Nucleus accumbens (tissue), 56 donors: Measurements from ENCODE around the gene GMCL1.
"Not testable (repeated sequence)": the region's sequence is repeated elsewhere in the genome, so short reads cannot be mapped to it uniquely, and the experiment has no call there.

Experiments
- DNase-seq, 56 donors: peaks; one replicate each; lab custom pipeline; 2025; lab: John Stamatoyannopoulos, UW

The GMCL1 gene

DNA sequence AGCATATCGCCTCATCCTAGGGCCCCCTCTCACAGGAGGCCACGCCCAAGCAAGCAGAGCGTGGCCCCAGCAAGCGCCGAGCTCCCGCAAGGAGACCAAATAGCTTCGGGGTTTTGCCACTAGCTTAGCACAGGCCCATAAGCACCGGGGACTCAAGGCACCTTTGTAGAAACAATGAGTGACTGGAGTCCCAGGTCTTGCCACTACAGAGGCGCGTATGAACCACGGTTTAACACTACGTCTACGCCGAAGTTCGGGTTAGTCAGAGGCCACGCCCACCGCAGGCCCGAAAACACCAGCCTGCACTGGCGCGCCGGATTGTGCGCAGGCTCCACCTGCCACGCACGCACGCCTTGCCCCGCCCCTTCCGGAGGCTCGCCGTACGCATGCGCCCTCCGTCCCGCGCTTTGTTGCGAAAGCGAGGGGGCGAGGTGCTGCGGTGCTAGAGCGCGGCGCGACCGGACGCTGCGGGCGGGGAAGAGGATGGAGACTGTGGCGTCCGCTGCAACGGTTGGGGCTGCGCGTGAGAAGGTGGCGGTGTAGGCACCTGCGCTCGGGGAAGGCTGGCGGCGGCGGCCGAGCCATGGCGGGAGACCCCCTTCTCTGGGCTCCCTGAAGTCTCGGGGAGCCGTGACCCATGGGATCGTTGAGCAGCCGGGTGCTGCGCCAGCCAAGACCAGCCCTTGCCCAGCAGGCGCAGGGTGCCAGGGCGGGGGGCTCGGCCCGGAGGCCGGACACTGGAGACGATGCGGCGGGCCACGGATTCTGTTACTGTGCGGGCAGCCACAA lies at the start of gene GMCL1:
GMCL1 (plus strand) TSS at position 405 of the 789 bp plus-strand sequence; CDS start at position 638, 233 bp downstream.
- peak; percentile 23 to 98 (median 93) for DNase-seq

DNA sequence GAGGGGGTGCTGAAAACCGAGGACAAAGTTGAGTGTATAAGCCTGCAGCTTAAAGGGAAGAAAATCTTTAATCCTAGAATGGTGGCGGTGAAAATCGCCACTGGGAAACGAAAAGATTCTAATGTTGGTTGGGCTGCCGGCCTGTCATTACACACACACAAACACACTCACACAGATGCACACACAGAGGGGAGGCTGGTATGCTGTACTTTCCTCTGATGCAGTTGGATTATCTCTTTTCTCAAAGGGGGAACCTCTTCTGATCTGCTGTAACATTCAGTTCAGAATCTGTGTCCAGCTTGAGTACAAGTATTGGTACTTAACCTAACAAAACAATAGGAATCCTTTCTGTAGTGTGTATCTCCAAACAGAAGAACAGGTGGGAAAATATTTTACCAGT lies 48.5 kb upstream of the GMCL1 start:
- DNase-seq: no peak

GRCh38 chr2:69781321-69782248 lies 47.9 kb upstream of the GMCL1 start:
- DNase-seq: no peak

DNA sequence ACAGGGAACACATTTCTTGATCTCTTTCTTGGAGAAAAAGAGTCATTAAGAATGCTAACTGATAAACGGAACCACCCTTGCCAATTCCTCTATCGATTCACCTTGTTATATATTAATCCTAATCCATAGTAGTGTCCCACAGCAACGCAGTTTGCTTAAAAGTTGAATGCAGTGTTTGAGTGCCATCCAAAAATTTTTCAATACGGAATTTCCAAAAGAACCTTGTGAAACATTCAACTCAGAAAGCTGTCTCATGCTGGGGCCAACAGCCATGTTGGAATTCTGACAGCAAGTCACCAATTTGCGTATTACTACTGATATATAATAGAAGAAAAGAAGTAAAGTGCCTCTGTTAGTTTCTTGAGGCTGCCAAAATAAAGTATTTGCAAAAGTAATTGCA lies 45.2 kb upstream of the GMCL1 start:
- no peak for DNase-seq

DNA sequence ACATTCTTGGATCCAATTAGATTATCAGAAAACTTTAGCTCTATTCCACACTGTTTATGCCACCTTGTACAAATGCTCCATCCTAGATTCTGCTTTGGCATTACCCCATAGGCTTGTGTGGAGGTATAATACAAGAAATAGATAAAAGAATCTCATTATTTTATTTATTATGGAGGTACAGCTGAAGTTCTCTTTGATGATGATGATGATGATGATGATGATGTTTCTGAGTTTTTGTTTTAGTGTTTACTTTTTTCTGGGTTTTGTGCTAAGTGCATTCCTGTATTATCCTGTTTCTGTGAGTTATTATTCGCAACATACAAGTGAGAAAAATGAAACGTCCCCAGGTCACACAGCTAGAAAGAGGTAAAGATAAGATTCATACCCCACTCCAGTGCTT lies 44.1 kb upstream of the GMCL1 start:
- no peak for DNase-seq

- DNase-seq: no peak
Measured at GRCh38 chr2:69786052-69786560, 43.4 kb upstream of the GMCL1 start.

- DNase-seq: no peak
Measured at GRCh38 chr2:69789175-69789721, 40.2 kb upstream of the GMCL1 start.

DNA sequence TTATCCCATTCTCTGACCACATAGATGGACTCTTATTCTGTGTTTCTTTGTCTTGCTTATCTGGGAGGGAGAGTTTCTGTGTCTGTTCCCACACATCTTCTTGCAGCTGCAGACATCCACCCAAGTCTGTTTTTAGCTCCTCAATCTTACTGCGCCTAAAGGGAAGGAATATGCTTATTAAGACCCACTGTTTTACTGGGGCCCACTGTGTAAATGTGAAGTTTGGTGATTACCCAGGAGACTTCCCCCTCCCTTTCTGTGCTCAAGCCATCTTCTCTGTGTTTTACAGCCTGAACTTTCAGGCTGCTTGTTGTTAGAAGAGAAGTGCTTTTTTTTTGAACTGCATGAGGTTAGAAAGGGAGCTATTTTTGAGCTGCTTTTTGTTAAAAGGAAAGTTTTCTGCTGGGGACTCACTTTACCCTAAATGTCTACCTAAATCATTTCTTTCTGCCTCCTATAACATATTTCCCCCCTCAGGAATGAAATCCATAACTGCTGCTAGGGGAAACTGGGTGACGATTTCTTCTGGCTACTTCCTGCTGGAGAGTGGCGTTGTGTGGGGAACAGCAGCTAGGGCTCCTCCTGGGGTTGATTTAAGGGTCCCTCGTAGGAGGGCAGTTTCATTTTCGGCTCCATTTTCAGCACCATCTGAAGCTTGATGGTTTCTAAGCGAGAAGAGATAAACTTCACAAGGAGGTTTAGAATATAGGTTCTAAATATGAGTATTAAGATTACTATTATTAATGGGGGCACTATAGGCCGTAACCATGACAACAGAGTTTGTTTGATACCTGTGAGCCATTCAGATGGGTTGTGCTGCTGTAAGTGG lies 39.5 kb upstream of the GMCL1 start:
- DNase-seq: peak in 2 of 56 donors; percentile 1 to 7

DNA sequence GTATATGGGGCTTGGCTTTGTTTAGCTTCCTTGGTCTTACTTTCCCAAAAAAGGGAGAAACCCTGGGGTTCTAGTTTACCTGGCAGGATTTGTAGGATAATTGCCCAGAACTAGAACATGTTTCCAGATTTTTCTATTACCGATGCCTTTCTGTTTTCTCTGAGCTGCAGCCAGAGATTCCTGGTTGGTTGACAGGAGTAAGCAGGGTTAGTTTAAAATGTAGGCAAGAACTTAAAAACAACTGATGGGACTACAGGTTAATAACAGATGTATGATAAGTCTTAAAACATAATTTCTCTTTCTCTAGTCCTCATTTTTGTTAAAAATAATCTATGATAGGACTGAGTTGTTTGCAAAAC lies 38.9 kb upstream of the GMCL1 start:
- no peak for DNase-seq

- no peak for DNase-seq
Measured at GRCh38 chr2:69791045-69791444, 38.4 kb upstream of the GMCL1 start.

DNA sequence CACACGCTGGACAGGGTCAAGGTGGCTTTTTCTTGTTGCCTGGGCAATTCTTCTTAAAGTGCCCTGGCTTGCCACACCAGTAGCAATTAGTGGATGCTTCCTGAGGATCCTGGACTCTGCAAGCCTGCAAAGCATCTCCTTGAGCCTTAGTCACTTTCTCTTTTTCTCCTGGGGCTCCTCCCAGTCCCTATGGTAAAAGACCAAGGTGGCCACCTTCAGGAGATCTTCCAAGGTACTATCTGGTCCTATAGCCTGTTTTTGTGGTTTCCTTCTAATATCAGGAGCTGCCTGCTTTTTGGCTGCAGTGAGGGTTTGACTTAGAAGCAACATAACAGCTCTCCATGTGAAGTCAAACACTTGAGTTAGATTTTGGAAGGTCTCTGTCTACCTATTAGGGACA lies 33.3 kb upstream of the GMCL1 start:
- DNase-seq: no peak

DNA sequence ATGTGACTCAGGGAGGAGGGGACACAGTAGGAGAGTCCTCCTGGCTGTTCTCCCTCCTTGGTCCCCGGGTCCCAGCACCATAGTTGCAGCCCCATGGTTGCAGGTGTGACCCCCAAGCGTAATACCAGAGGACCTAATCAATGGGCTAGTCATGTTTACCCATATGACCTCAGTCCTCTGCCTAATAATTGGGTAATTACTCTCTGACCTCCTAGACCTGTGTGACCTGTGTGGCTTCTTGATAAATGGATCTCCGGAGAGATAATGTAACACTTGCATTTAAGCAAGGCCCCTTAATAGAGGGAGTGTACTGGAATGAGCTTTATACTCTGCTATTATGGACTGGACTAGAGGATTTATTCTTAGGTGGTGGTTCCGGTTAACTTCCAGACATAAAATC lies 32.2 kb upstream of the GMCL1 start:
- no peak for DNase-seq

GRCh38 chr2:69797836-69798289 lies 31.6 kb upstream of the GMCL1 start:
- no peak for DNase-seq

DNA sequence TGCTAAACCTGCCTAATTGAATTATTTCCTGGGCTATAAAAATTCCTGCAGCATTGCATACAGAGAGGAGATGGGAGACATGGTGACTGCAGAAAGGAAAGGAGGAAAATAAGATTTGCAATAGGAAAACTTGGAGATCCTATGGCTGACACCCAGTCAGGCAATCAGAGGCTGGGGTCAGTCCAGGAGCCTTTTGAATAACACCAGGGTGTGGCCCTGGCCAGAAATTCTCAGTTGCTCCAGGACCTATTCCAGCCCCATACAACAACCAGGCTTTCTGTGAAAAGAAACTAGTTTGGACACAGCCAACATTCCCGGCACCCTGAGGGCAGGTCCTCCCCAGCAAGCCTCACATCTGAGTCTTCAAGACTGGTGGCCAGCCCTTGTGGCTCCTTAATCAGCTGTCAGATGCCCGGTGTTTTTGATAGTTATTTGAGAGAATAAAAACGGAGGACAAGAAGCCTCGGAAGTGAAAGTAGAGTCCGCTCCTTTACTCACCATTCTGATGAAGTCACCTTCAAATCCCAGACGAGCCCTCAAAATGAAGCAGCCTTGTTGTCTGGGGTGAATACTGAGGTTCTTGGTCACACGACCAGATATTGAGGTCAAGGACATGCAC lies 31.1 kb upstream of the GMCL1 start:
- DNase-seq: peak in 1 of 56 donors; percentile 18

- DNase-seq: no peak
Measured at GRCh38 chr2:69798909-69799526, 30.4 kb upstream of the GMCL1 start.

GRCh38 chr2:69801745-69802290 lies 27.6 kb upstream of the GMCL1 start:
- DNase-seq: no peak

GRCh38 chr2:69802781-69803367 lies 26.6 kb upstream of the GMCL1 start:
- not testable (repeated sequence) for DNase-seq

- DNase-seq: no peak
Measured at GRCh38 chr2:69804416-69804815, 25.0 kb upstream of the GMCL1 start.
